ENCODE measurements around the gene R3HDM2. TPM values are rescaled to one million over a fixed set of nuclear protein-coding genes. Genes with fewer than 3 reads are reported as not detected.
"Not testable (repeated sequence)": the region's sequence is repeated elsewhere in the genome, so short reads cannot be mapped to it uniquely, and the experiment has no call there.

The R3HDM2 gene
- total RNA-seq, 2 experiments from 2014 or later, result 59.0 to 61.7 TPM

- ATAC-seq; H3K4me3 Mint-ChIP-seq; DNase-seq; H3K27me3 Mint-ChIP-seq (ENCODE audit: low read depth); H3K27ac Mint-ChIP-seq; POLR2A ChIA-PET; H3K9me3 Mint-ChIP-seq (ENCODE audit: insufficient read depth): not testable (repeated sequence)
- peaks cover 10% of the 10 kb centered on the region for H3K4me1 Mint-ChIP-seq (ENCODE audit: low read depth)
- H3K36me3 Mint-ChIP-seq (ENCODE audit: low read depth), result peaks cover 16% of the 10 kb centered on the region
- CTCF ChIA-PET, result interaction anchor here (1.4 kb wide), 1 partner anchor 146 kb away, joined by 6 read pairs; no protein-coding TSS in a partner anchor
Observed at GRCh38 chr12:57312287-57312686, 118.6 kb downstream of the R3HDM2 start.

- Mint-ChIP-seq H3K9me3 (ENCODE audit: insufficient read depth) (no peaks in the 10 kb centered on the region), H3K27me3 (ENCODE audit: low read depth) (no peaks in the 10 kb centered on the region), H3K36me3 (ENCODE audit: low read depth) (peaks cover 23% of the 10 kb centered on the region), H3K4me1 (ENCODE audit: low read depth) (peaks cover 10% of the 10 kb centered on the region), H3K4me3 (no peak overlapping the region), H3K27ac (no peak overlapping the region)
- no peak for DNase-seq
- CTCF ChIA-PET, result interaction anchor here (0.7 to 7.4 kb wide), 4 partner anchors 17 to 155 kb away, joined by 3 to 145 read pairs (median 3); partner anchors contain the start of gene INHBE
- POLR2A ChIA-PET, result no interaction called here
- ATAC-seq, result no peak
Observed at GRCh38 chr12:57309420-57309819, 121.4 kb downstream of the R3HDM2 start.

- Mint-ChIP-seq H3K9me3 (ENCODE audit: insufficient read depth) (no peaks in the 10 kb centered on the region), H3K4me1 (ENCODE audit: low read depth) (no peaks in the 10 kb centered on the region), H3K4me3 (no peak overlapping the region), H3K27me3 (ENCODE audit: low read depth) (no peaks in the 10 kb centered on the region), H3K27ac (no peak overlapping the region), H3K36me3 (ENCODE audit: low read depth) (peaks cover 32% of the 10 kb centered on the region)
- ATAC-seq (no peak), DNase-seq (no peak)
- ChIA-PET POLR2A (no interaction called here), CTCF (interaction anchor here (1.2 to 2.4 kb wide), 5 partner anchors 30 to 158 kb away, joined by 3 to 8 read pairs (median 4); no protein-coding TSS in a partner anchor)
Observed at GRCh38 chr12:57300961-57301584, 129.8 kb downstream of the R3HDM2 start.

- CTCF ChIA-PET, result interaction anchor here (0.8 to 2.4 kb wide), 5 partner anchors 8 to 159 kb away, joined by 3 to 8 read pairs (median 3); no protein-coding TSS in a partner anchor
- Mint-ChIP-seq H3K9me3 (ENCODE audit: insufficient read depth) (no peaks in the 10 kb centered on the region), H3K27ac (no peak overlapping the region), H3K4me1 (ENCODE audit: low read depth) (no peaks in the 10 kb centered on the region), H3K4me3 (no peak overlapping the region), H3K27me3 (ENCODE audit: low read depth) (no peaks in the 10 kb centered on the region), H3K36me3 (ENCODE audit: low read depth) (peaks cover 32% of the 10 kb centered on the region)
- POLR2A ChIA-PET, result no interaction called here
- DNase-seq (no peak), ATAC-seq (no peak)
Observed at GRCh38 chr12:57299514-57300016, 131.3 kb downstream of the R3HDM2 start.

GRCh38 chr12:57296291-57296690, 134.6 kb downstream of the R3HDM2 start:
- no peak overlapping the region for H3K27ac Mint-ChIP-seq
- ATAC-seq (no peak), DNase-seq (no peak)
- no peaks in the 10 kb centered on the region for H3K4me1 Mint-ChIP-seq (ENCODE audit: low read depth)
- POLR2A ChIA-PET, result no interaction called here
- no peaks in the 10 kb centered on the region for H3K27me3 Mint-ChIP-seq (ENCODE audit: low read depth)
- no peak overlapping the region for H3K4me3 Mint-ChIP-seq
- CTCF ChIA-PET, result interaction anchor here (1.1 kb wide), 1 partner anchor 163 kb away, joined by 5 read pairs; the partner anchor contains the start of gene GLI1
- no peaks in the 10 kb centered on the region for H3K9me3 Mint-ChIP-seq (ENCODE audit: insufficient read depth)
- H3K36me3 Mint-ChIP-seq (ENCODE audit: low read depth), result peaks cover 32% of the 10 kb centered on the region

- H3K27me3 Mint-ChIP-seq (ENCODE audit: low read depth); H3K4me3 Mint-ChIP-seq; H3K27ac Mint-ChIP-seq; DNase-seq; H3K9me3 Mint-ChIP-seq (ENCODE audit: insufficient read depth); POLR2A ChIA-PET; CTCF ChIA-PET; ATAC-seq: not testable (repeated sequence)
- Mint-ChIP-seq H3K36me3 (ENCODE audit: low read depth) (peaks cover 51% of the 10 kb centered on the region), H3K4me1 (ENCODE audit: low read depth) (peaks cover 14% of the 10 kb centered on the region)
Observed at GRCh38 chr12:57282073-57282472, 148.8 kb downstream of the R3HDM2 start.

GRCh38 chr12:57280211-57281062, 150.4 kb downstream of the R3HDM2 start:
- ChIA-PET POLR2A (interaction anchor here (0.6 to 0.7 kb wide), 2 partner anchors 184 to 1162 kb away, joined by 3 to 4 read pairs; partner anchors contain the start of gene ZC3H10), CTCF (interaction anchor here (1.0 to 1.3 kb wide), 3 partner anchors 42 to 178 kb away, joined by 4 to 8 read pairs (median 5); no protein-coding TSS in a partner anchor)
- Mint-ChIP-seq H3K9me3 (ENCODE audit: insufficient read depth) (no peaks in the 10 kb centered on the region), H3K27ac (peak overlapping the region; percentile 95), H3K4me3 (peak overlapping the region; percentile 45), H3K27me3 (ENCODE audit: low read depth) (no peaks in the 10 kb centered on the region), H3K36me3 (ENCODE audit: low read depth) (peaks cover 53% of the 10 kb centered on the region), H3K4me1 (ENCODE audit: low read depth) (peaks cover 15% of the 10 kb centered on the region)
- peak; percentile 99 for ATAC-seq
- DNase-seq, result peak; percentile 82

- no peaks in the 10 kb centered on the region for H3K9me3 Mint-ChIP-seq (ENCODE audit: insufficient read depth)
- peaks cover 66% of the 10 kb centered on the region for H3K36me3 Mint-ChIP-seq (ENCODE audit: low read depth)
- DNase-seq (no peak), ATAC-seq (no peak)
- peaks cover 17% of the 10 kb centered on the region for H3K4me1 Mint-ChIP-seq (ENCODE audit: low read depth)
- POLR2A ChIA-PET, result no interaction called here
- CTCF ChIA-PET, result interaction anchor here (1.0 to 3.7 kb wide), 3 partner anchors 40 to 177 kb away, joined by 3 to 12 read pairs (median 4); no protein-coding TSS in a partner anchor
- no peak overlapping the region for H3K4me3 Mint-ChIP-seq
- peak overlapping the region; percentile 30 for H3K27ac Mint-ChIP-seq
- no peaks in the 10 kb centered on the region for H3K27me3 Mint-ChIP-seq (ENCODE audit: low read depth)
Observed at GRCh38 chr12:57278465-57279381, 152.1 kb downstream of the R3HDM2 start.

GRCh38 chr12:57276935-57277563, 153.8 kb downstream of the R3HDM2 start:
- Mint-ChIP-seq H3K9me3 (ENCODE audit: insufficient read depth) (no peaks in the 10 kb centered on the region), H3K27ac (no peak overlapping the region), H3K4me1 (ENCODE audit: low read depth) (peaks cover 17% of the 10 kb centered on the region), H3K27me3 (ENCODE audit: low read depth) (no peaks in the 10 kb centered on the region), H3K4me3 (no peak overlapping the region), H3K36me3 (ENCODE audit: low read depth) (peaks cover 63% of the 10 kb centered on the region)
- CTCF ChIA-PET, result interaction anchor here (0.7 to 3.7 kb wide), 11 partner anchors 9 to 178 kb away, joined by 3 to 12 read pairs (median 4); partner anchors contain the start of genes INHBE and SHMT2
- peak; percentile 39 for DNase-seq
- no peak for ATAC-seq
- POLR2A ChIA-PET, result no interaction called here

- POLR2A ChIA-PET; H3K9me3 Mint-ChIP-seq (ENCODE audit: insufficient read depth); H3K27me3 Mint-ChIP-seq (ENCODE audit: low read depth); H3K27ac Mint-ChIP-seq; DNase-seq; H3K4me3 Mint-ChIP-seq; ATAC-seq: not testable (repeated sequence)
- H3K4me1 Mint-ChIP-seq (ENCODE audit: low read depth), result peaks cover 17% of the 10 kb centered on the region
- CTCF ChIA-PET, result interaction anchor here (1.1 to 3.7 kb wide), 8 partner anchors 10 to 113 kb away, joined by 3 to 12 read pairs (median 5); partner anchors contain the start of gene SHMT2
- peaks cover 59% of the 10 kb centered on the region for H3K36me3 Mint-ChIP-seq (ENCODE audit: low read depth)
Observed at GRCh38 chr12:57276233-57276632, 154.6 kb downstream of the R3HDM2 start.
